ENCODE results near the gene LTK. TPM values are rescaled to one million over a fixed set of nuclear protein-coding genes. Genes with fewer than 3 reads are reported as not detected.

The LTK gene
- total RNA-seq, 1 donor from 2014 or later: not detected

DNA sequence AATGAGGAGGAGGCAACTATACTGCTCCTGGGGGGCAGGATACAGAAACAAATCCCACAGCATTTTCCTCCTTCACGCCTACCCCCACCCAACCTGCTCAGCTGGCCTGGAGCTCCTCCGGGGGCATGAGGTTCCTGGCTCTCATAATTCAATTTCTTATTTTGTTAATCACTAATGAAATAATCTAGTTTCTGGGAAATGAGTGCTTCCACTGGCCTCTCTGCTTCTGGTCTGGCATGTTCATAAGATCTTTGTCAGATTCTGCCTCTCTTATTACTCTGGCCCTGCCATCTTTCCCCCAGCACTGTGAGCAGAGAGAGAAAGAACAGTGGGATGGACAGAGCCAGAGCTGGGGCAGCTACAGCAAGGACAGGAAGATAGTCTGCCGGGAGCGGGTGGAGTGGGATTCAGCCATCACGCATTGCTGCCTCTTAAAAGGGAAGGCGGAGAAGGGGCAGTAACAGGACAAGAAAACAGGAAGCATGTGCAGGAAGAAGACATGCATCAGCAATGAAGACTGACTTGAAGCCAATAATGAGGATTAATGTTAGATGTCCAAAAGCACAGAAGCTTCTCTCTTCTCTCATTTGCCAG lies 16.8 kb upstream of the LTK start:
- peak; percentile 56 for DNase-seq

DNA sequence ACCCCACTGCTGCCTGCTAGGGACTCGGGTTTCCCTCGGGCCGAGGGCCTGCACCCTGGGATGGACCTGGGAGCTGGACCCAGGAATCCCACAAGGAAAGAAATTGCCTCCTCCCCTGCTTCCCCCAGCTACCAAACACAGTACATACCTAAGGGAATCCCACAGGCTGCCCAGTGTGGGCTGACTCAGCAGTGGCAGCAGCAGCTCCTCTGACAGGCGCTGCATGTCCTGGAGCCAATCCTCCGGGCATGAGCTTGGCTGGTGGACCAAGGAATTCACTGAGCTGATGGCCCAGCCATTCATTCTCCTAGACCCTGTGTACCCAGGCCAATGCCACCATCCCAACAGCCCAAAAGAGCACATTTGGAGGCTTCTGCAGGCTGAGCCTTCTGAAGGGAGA lies 9.5 kb upstream of the LTK start:
- DNase-seq: no peak

DNA sequence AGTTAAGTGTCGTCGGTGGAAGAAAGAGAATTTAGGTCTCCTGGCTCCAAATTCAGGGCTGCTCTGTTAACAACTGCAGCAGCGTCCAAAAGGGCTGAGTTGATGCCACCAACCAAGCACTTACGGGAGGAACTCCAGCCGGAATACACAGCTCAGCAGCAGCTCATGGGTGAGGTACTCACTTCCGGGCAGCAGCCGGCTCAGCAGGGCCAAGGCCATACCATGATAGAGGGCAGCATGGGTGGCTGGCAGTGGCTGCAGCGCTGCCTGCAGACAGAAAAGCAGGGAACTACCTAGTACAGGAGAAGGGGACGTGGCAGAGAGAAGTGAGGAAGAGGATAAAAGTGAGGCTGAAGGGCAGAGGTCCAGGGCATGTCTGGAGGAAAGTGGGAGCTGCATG lies 8.0 kb upstream of the LTK start:
- DNase-seq: no peak

DNA sequence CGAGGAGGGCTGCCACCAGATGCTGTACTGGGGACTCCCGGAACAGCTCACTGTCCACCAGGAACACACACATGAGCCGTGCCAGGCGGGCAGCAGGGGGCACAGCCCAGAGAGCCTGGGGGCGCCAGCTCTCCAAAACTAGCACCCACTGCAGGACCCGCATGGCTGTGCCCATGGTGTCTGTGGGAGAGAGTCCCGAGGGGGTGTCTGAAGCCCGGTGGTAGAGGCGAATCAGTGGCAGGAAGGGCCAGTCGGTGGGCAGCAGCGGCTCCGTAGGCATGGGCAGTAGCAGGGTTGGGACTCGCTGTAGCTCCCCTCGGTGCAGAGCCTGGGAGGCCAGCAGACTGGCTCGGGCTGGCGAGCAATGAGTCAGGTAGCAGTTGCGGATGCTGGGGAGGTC lies 7.0 kb upstream of the LTK start:
- no peak for DNase-seq

GRCh38 chr15:41517895-41518449 lies 4.3 kb upstream of the LTK start:
- DNase-seq: no peak

DNA sequence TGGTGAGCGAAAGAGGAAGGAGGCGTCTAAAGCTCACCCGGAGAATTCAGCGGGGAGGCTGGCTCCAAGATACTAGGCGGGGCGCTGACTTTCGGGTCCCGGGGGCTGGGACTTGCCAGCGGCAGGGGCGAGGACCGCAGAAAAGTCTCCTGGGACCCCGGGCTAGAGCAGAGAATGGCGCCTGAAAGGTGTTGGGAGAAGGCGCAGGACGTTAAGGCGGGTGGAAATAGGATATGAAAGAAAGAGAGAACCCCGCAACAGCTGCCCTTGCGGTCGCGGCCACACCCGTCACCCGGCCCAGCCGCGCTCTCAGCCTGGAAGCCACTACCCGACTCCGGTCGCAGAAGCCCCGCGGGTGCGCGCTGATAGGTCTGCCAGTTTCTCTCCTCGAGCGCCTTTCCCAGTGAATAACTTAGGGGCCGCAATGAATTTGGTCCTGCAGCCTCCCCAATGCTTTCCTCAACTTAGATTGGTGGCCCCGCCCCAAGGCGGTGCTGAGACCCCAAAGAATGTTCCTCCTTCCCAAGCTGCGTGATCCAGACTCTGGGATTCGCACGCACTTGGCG lies 604 bp downstream of the LTK start:
- DNase-seq: peak; percentile 19

GRCh38 chr15:41512512-41512939 lies 1.1 kb downstream of the LTK start:
- DNase-seq: no peak

DNA sequence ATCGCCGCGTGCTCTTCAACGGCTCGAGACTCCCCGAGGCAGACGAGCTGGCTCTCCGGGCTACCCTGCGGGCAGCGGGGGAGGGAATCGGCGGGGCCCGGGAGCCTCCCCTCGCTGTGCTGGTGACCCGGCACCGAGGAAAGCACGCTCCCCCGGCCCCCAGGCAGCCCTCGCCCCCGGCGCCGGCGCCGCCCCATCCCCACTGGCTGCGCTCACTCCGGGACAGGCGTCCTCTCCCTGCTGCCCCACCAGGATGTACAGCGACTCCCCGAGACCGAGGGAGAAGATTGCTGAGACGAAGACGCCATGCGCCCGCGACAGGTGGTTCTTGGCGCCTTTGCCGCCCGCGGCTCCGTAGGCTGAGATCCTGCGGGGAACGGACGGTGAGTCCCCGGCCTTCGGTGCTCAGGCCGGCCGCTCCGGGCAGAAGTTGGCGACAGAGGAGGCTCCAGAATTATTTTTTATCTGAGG lies 1.7 kb downstream of the LTK start:
- peak; percentile 10 for DNase-seq

DNA sequence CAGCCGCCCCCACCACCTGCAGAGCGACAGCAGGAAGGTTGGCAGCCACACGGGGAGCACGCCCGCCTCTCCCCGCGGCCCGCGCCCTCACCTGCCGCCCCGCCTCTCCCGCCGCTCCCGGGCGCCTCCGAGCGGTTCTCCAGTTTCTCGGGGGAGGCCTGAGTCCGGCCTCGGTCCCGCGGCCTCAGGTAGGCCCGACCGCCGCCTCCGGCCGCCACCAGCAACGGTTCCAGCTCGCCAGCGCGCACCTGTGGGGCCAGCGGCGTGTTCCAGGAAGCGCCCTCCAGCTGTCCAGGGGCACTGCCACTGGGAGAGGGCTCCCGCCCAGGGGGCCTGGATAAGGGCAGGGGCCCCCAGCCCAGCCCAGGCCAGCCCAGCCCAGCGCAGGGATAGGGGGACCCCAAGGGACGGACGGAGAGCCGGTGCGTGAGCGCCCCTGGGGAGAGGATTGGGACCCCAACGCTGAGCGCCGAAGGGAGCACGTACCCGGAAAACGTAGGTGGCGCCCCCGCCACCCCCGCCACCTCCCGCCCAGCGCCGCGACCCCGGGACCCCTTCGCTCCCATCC lies 2.2 kb downstream of the LTK start:
- DNase-seq: no peak

DNA sequence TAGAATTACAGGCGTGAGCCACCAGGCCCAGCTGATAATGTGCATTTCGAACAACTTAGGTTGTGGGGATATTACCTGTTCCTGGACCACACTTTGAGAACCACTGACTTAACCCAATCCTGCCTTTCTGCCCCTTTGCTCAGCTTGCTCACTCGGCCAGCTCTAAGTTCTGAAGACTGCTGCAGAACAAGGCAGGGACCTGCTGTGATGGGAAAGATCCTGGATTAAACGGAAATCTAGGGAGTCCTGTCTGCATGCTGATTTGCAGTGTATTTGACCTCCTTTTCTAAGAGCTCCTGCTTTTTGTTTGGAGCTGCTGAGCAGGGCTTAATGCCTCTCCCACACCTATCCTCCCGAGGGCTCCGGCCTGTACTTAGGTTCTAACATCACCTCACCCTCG lies 2.9 kb downstream of the LTK start:
- DNase-seq: no peak

GRCh38 chr15:41507820-41508290 lies 5.8 kb downstream of the LTK start:
- DNase-seq: no peak

DNA sequence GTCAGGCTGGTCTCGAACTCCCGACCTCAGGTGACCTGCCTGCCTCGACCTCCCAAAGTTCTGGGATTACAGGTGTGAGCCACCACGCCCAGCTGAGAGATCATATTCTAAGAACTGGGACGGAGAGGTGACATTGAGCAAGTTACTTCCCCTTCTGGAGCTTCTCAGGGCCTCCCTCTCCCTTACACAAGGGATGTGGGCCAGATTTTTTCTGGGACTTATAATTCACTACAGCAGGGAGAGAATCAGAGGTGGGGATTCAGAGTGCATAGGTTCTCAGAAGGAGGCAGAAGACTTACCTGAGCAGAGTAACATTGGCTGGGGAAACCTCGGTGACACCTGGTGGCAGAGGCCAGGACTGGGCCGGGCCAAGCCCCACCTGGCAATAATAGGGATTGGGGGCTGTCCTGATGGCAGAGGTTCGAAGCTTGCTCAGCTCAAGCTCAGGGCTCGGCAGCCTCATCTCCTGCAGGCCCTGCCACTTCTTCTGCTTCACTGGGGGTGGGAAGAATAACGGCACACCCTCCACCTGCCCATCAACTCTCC lies 6.8 kb downstream of the LTK start:
- DNase-seq: no peak

GRCh38 chr15:41505776-41506175 lies 7.9 kb downstream of the LTK start:
- DNase-seq: no peak

DNA sequence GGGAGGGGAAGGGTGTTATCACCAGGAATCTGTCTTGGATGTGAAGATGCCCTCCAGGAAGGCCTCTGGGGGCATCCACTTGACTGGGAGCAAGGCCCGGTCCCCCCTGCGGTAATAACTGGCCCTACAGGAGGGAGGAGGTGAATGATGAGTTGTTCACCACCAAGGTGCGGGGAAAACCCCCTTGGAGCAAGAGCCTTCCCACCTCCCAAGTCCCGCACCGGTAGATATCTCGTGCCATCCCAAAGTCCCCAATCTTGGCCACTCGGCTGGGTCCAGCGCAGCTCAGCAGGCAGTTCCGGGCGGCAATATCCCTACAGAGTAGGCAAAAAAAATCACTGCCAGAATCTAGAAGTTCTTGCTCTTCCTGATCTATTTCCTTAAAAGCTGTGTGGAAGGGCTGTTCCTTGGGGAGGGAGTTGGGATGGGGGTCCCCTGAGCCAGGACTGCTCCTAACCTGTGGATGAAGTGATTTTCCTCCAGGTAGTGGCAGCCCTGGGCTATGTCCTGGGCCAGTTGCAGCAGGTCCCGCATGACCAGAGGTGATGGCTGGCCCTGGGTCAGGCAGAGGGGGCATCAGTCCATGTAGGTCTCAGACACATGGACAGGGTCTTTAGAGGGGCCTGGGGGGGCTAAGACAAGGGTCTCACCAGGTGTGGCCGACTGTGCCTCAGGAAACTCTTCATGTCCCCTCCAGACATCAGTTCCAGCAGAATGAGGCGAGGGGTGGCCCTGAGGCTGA lies 8.7 kb downstream of the LTK start:
- DNase-seq: no peak

- DNase-seq: no peak
Measured at GRCh38 chr15:41503669-41504010, 10.0 kb downstream of the LTK start.

- DNase-seq: no peak
Measured at GRCh38 chr15:41502795-41503668, 10.6 kb downstream of the LTK start.

GRCh38 chr15:41501931-41502794 lies 11.5 kb downstream of the LTK start:
- peak; percentile 15 for DNase-seq

GRCh38 chr15:41501191-41501917 lies 12.3 kb downstream of the LTK start:
- DNase-seq: peak; percentile 40

DNA sequence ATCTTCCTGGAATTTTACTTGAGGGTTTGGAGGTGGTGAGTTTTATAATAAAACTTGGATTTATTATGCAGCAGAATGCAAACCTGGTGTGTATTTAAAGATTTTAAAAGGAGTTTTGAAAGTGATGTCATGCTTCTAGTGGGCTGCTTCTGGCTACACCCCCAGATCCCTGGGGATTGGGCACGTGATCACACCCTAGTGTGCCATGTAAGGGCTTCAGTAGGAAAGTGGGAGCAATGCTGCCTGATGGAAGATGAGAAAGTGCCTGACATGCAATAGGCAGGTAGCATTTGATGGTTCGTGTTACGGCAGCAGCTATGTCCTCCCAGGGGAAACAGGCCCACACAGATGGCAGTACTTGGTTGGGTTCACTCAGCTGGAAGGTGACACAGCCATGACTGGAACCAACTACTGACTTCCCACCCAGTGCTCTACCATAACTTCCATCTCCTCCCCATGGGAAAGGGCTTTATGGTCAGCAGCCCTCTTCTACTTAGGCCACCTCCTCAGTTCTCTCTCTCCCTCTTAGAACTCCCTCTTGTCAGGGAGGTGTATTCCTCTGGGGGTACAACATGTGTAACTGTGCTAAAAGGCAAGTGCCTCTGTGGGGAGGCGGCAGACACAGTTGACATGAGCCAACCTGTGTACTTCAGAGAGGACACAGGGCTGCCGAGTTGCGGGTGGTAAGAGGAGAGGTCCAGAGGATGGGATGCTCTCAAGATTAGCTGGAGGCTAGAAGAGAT lies 14.3 kb downstream of the LTK start:
- no peak for DNase-seq

DNA sequence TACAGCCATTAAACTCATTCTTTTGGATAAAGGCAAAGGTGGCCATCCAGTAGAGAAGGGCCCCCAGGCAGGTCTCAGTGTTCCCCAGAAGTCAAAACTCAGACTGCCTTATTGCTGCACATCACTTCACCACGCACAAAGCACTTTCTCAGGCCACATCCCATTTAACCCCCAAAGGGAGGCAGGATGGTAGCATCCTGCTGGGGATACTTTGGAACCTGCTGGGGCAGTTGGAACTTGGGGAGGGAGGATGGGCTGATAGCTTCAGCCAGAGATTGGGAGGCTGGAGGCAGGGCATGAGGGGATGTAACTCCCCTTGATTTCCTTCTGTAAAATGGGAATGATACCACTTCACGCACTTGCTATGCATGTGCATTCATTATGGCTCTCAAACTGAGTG lies 15.0 kb downstream of the LTK start:
- no peak for DNase-seq
